Endothelial cell of umbilical vein (primary cell): ENCODE results near the gene STX8. TPM values are rescaled to one million over a fixed set of nuclear protein-coding genes. Genes with fewer than 3 reads are reported as not detected.

Source experiments
- BruUV-seq: library from RNA; stranded (reverse); fragments of 400-500 nt; replicated peaks from 2 replicates; lab custom pipeline; 2021; lab: Mats Ljungman, UMichigan
- CTCF ChIA-PET: fragments of 300-600, 350-600 bp; sonication (Branson Sonifier 250); formaldehyde crosslinking; loops from one replicate; lab custom pipeline; 2021; ENCODE audit warnings: antibody characterized with exemption, inconsistent platforms; lab: Charles Lee
- POLR2A ChIA-PET: fragments of 300-600, 350-600 bp; sonication (Branson Sonifier 250); formaldehyde crosslinking; loops from one replicate; lab custom pipeline; 2021; ENCODE audit warnings: antibody characterized with exemption, inconsistent platforms; lab: Charles Lee
- DNase-seq: peaks from one replicate; pipeline ENCODE4 v3.0.0-alpha.2; 2011; ENCODE audit warnings: low read depth, low spot score
- FAIRE-seq: peaks from 2 replicates; lab custom pipeline; 2011; peaks lifted over from hg19 to GRCh38; lab: Jason Lieb, UNC
- H2AFZ ChIP-seq: 2 replicates; pipeline ENCODE4 v1.6.0; 2012; ENCODE audit warnings: low read depth, low read length, control low read depth, inconsistent platforms
- H3K27ac ChIP-seq: 2 replicates; pipeline ENCODE4 v1.5.1; 2011; ENCODE audit warnings: low read depth, mild to moderate bottlenecking, control low read depth, low read length, moderate library complexity; ENCODE audit not compliant: insufficient read depth
- H3K27me3 ChIP-seq, 2 experiments: 2 replicates each; pipeline versions ENCODE4 v1.6.0 to v1.6.1; 2011; ENCODE audit warnings: low read length in 2 of 2, mixed read lengths in 1 of 2; ENCODE audit not compliant: control insufficient read depth in 2 of 2, insufficient read depth in 2 of 2
- H3K36me3 ChIP-seq, 2 experiments: 2 replicates in 1 of 2; 3 replicates in 1 of 2; pipeline ENCODE4 v1.5.1; 2011; ENCODE audit warnings: low read length in 2 of 2, mild to moderate bottlenecking in 1 of 2, moderate library complexity in 1 of 2; ENCODE audit not compliant: control insufficient read depth in 2 of 2, insufficient read depth in 2 of 2; ENCODE audit errors: extremely low read depth in 1 of 2
- H3K4me1 ChIP-seq: 3 replicates; pipeline ENCODE4 v1.5.1; 2011; ENCODE audit warnings: mild to moderate bottlenecking, low read length; ENCODE audit not compliant: control insufficient read depth, insufficient read depth; ENCODE audit errors: extremely low read depth
- H3K4me2 ChIP-seq: 2 replicates; pipeline ENCODE4 v1.6.1; 2011; ENCODE audit warnings: low read length, control low read depth, mixed read lengths; ENCODE audit not compliant: insufficient read depth
- H3K4me3 ChIP-seq, 3 experiments: fragments of 200-600 bp in 1 of 3; sonication (generic), shearing (Covaris generic) in 1 of 3; replicated peaks in 1 of 3; 2 replicates each; pipeline ENCODE4 v1.5.1; 2011 to 2016; ENCODE audit warnings: control low read depth in 3 of 3, low read length in 3 of 3, mild to moderate bottlenecking in 2 of 3, inconsistent platforms in 1 of 3, low read depth in 1 of 3, moderate library complexity in 1 of 3; ENCODE audit not compliant: insufficient read depth in 1 of 3
- H3K79me2 ChIP-seq: 2 replicates; pipeline ENCODE4 v1.6.0; 2012; ENCODE audit warnings: low read length, inconsistent platforms; ENCODE audit not compliant: control insufficient read depth, insufficient read depth
- H3K9ac ChIP-seq: replicated peaks from 2 replicates; pipeline ENCODE3; 2011; ENCODE audit warnings: low read length, control low read depth; ENCODE audit not compliant: insufficient read depth; ENCODE audit errors: extremely low read depth
- H3K9me1 ChIP-seq: replicated peaks from 3 replicates; pipeline ENCODE4 v1.6.0; 2011; ENCODE audit warnings: mild to moderate bottlenecking, low read length; ENCODE audit not compliant: control insufficient read depth, insufficient read depth; ENCODE audit errors: extremely low read depth
- H3K9me3 ChIP-seq: replicated peaks from 2 replicates; pipeline ENCODE4 v1.5.1; 2012; ENCODE audit warnings: low read length, inconsistent platforms; ENCODE audit not compliant: control insufficient read depth, insufficient read depth
- H4K20me1 ChIP-seq: replicated peaks from 2 replicates; pipeline ENCODE3; 2011; ENCODE audit warnings: mild to moderate bottlenecking, low read length; ENCODE audit not compliant: control insufficient read depth, insufficient read depth; ENCODE audit errors: extremely low read depth
- EZH2 ChIP-seq: IDR thresholded peaks from 2 replicates; pipeline ENCODE4 v1.6.1; 2012; ENCODE audit warnings: borderline replicate concordance, low read depth, mild to moderate bottlenecking, moderate library complexity, low read length, inconsistent platforms; ENCODE audit not compliant: severe bottlenecking
- FOS ChIP-seq: IDR thresholded peaks from 2 replicates; pipeline ENCODE4 v1.6.1; 2011; ENCODE audit warnings: mild to moderate bottlenecking, low read length, moderate library complexity, borderline replicate concordance; ENCODE audit not compliant: insufficient read depth
- GATA2 ChIP-seq: IDR thresholded peaks from 2 replicates; pipeline ENCODE4 v1.7.0; 2011; ENCODE audit warnings: low read depth, mild to moderate bottlenecking, moderate library complexity, mixed read lengths, low read length; ENCODE audit not compliant: insufficient read length, insufficient read depth
- JUN ChIP-seq: IDR thresholded peaks from 2 replicates; pipeline ENCODE4 v1.6.1; 2011; ENCODE audit warnings: borderline replicate concordance, low read depth; ENCODE audit not compliant: insufficient read length, insufficient read depth
- MYC ChIP-seq: IDR thresholded peaks from one replicate; pipeline ENCODE4 v1.6.1; 2011; ENCODE audit warnings: mild to moderate bottlenecking, low read depth, low read length
- POLR2A ChIP-seq: IDR thresholded peaks from 2 replicates; pipeline ENCODE4 v1.6.1; 2012; ENCODE audit warnings: low read depth, mild to moderate bottlenecking, control low read depth, low read length
- POLR2AphosphoS5 ChIP-seq: IDR thresholded peaks from 2 replicates; pipeline ENCODE4 v1.6.1; 2012; ENCODE audit warnings: low read depth, mild to moderate bottlenecking, control low read depth, low read length, moderate library complexity; ENCODE audit not compliant: insufficient read depth
- dilution Hi-C: fragments of 300-500 bp; cut with MboI; formaldehyde crosslinking; loops from one replicate; pipeline ENCODE4 v1.15.0; 2019; ENCODE audit warnings: low sequenced_read_pairs; ENCODE audit not compliant: extremely low pct_ligation_motif_present
- intact Hi-C: fragments of 100-400 bp; cut with micrococcal nuclease; formaldehyde crosslinking; loops from one replicate; pipeline ENCODE4 v1.10.0; 2022
- polyA plus RNA-seq, 4 experiments: library from polyadenylated mRNA; depleted of rRNA in 3 of 4; stranded (reverse) in 3 of 4; unstranded in 1 of 4; fragments of >200 nt; gene quantifications; 2 replicates each; pipeline versions ENCODE4 v1.2.1 to v1.2.3, GENCODE V29; 2011 to 2012; ENCODE audit warnings: missing spikeins in 1 of 4
- total RNA-seq: library from RNA; stranded (reverse); gene quantifications from 2 replicates; pipeline ENCODE4 v1.2.3, GENCODE V29; 2021
- TF ChIP-seq, protein P1 (sequence below), 2 donors: IDR thresholded peaks; 1 replicate in 1 of 2; 2 replicates in 1 of 2; pipeline ENCODE4 v1.5.1; 2011; ENCODE audit warnings: low read length in 2 of 2, mild to moderate bottlenecking in 2 of 2, moderate library complexity in 2 of 2, control low read depth in 1 of 2, inconsistent platforms in 1 of 2, low read depth in 1 of 2; ENCODE audit not compliant: insufficient read depth in 1 of 2; ENCODE audit errors: extremely low read depth in 1 of 2
- TF ChIP-seq, protein P2 (sequence below): IDR thresholded peaks from 2 replicates; pipeline ENCODE4 v1.6.1; 2011; ENCODE audit not compliant: insufficient read depth, insufficient read length

The STX8 gene
- total and polyA plus RNA-seq, 2 donors (not counting 3 experiments of a cell fraction or from before 2014, with no cell fraction given) = 25.9 to 67.3 TPM

DNA sequence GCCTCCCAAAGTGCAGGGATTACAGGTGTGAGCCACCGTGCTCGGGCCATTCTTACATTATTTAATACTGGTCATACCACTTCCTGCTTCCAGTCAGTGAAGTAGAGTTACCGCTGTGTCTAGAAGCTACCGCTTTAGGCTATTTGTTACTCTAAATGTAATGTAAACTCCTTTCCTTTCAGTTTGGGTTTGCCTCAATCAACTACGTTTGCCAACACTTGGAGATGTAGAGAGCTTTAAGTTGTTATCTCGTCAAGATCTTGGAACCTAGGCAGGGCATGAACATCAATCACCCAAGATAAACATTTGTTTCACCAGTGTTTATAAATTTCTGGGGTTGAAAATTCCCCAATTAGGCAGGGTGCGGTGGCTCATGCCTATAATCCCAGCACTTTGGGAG lies 275.9 kb downstream of the STX8 start:
- Histone ChIP-seq H3K4me1 (no peaks in the 10 kb centered on the region), H3K27ac (no peak overlapping the region), H3K27me3 (no peaks in the 10 kb centered on the region), H2AFZ (no peak overlapping the region), H4K20me1 (no peaks in the 10 kb centered on the region), H3K79me2 (no peaks in the 10 kb centered on the region), H3K9me1 (no peaks in the 10 kb centered on the region), H3K36me3 (no peaks in the 10 kb centered on the region), H3K4me2 (no peak overlapping the region), H3K9ac (no peak overlapping the region), H3K9me3 (no peaks in the 10 kb centered on the region), H3K4me3 (no peak overlapping the region)
- ChIA-PET CTCF (no interaction called here), POLR2A (no interaction called here)
- no peak for TF ChIP-seq EZH2
- TF ChIP-seq, protein P1, sequence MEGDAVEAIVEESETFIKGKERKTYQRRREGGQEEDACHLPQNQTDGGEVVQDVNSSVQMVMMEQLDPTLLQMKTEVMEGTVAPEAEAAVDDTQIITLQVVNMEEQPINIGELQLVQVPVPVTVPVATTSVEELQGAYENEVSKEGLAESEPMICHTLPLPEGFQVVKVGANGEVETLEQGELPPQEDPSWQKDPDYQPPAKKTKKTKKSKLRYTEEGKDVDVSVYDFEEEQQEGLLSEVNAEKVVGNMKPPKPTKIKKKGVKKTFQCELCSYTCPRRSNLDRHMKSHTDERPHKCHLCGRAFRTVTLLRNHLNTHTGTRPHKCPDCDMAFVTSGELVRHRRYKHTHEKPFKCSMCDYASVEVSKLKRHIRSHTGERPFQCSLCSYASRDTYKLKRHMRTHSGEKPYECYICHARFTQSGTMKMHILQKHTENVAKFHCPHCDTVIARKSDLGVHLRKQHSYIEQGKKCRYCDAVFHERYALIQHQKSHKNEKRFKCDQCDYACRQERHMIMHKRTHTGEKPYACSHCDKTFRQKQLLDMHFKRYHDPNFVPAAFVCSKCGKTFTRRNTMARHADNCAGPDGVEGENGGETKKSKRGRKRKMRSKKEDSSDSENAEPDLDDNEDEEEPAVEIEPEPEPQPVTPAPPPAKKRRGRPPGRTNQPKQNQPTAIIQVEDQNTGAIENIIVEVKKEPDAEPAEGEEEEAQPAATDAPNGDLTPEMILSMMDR (IDR thresholded peaks at IDR 0.05; ENCODE audit: extremely low read depth in 1 of 2, insufficient read depth in 1 of 2, low read depth in 1 of 2, low read length in 2 of 2) = no peak
- no peak for TF ChIP-seq JUN
- TF ChIP-seq, protein P2, sequence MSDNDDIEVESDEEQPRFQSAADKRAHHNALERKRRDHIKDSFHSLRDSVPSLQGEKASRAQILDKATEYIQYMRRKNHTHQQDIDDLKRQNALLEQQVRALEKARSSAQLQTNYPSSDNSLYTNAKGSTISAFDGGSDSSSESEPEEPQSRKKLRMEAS = no peak
- TF ChIP-seq MYC = no peak
- no peak for TF ChIP-seq GATA2
- no peak for TF ChIP-seq POLR2AphosphoS5
- TF ChIP-seq FOS = no peak
- no peak for TF ChIP-seq POLR2A
- no TSS peak for BruUV-seq
- FAIRE-seq (no peak), DNase-seq (no peak)
- intact Hi-C loops (no loop called here), dilution Hi-C loops (no loop called here)
